A673 (cell line): ENCODE results near the gene TMEM229B. TPM values are rescaled to one million over a fixed set of nuclear protein-coding genes. Genes with fewer than 3 reads are reported as not detected.

ENCODE experiments used
- BruUV-seq: library from RNA; stranded (reverse); fragments of 400-500 nt; replicated peaks from 2 replicates; lab custom pipeline; 2021; lab: Mats Ljungman, UMichigan
- CTCF ChIA-PET: fragments of 300-600 bp; sonication (Branson Sonifier 250); formaldehyde crosslinking; loops from one replicate; lab custom pipeline; 2022; ENCODE audit warnings: antibody characterized with exemption; lab: Charles Lee
- POLR2A ChIA-PET: fragments of 300-600 bp; sonication (Branson Sonifier 250); formaldehyde crosslinking; loops from one replicate; lab custom pipeline; 2022; ENCODE audit warnings: antibody characterized with exemption; ENCODE audit not compliant: low non-redundant PET; lab: Charles Lee
- DNase-seq: peaks from one replicate; pipeline ENCODE4 v3.0.0-alpha.2; 2015; ENCODE audit warnings: low spot score
- H3K27ac ChIP-seq: fragments of 200-600 bp; sonication (generic); 2 replicates; pipeline ENCODE4 v1.5.1; 2016; ENCODE audit warnings: mixed run types, low read depth, mild to moderate bottlenecking, mixed read lengths, antibody characterized with exemption, low read length; ENCODE audit not compliant: poor library complexity, severe bottlenecking
- H3K27me3 ChIP-seq: fragments of 200-600 bp; sonication (generic); replicated peaks from 2 replicates; pipeline ENCODE4 v1.6.1; 2017; ENCODE audit warnings: mixed run types, low read depth, mild to moderate bottlenecking, mixed read lengths, antibody characterized with exemption, low read length; ENCODE audit not compliant: insufficient read depth, poor library complexity
- H3K36me3 ChIP-seq: fragments of 200-600 bp; sonication (generic); 2 replicates; pipeline ENCODE4 v1.6.1; 2016; ENCODE audit warnings: mixed run types, mild to moderate bottlenecking, mixed read lengths, antibody characterized with exemption, low read length; ENCODE audit not compliant: insufficient read depth, poor library complexity, severe bottlenecking
- H3K4me1 ChIP-seq: fragments of 200-600 bp; sonication (generic); 2 replicates; pipeline ENCODE4 v1.6.1; 2017; ENCODE audit warnings: mixed run types, mild to moderate bottlenecking, mixed read lengths, antibody characterized with exemption, low read length; ENCODE audit not compliant: insufficient read depth, poor library complexity, severe bottlenecking
- H3K4me3 ChIP-seq: fragments of 200-600 bp; sonication (generic); 2 replicates; pipeline ENCODE4 v1.5.1; 2016; ENCODE audit warnings: low read depth, mixed run types, mild to moderate bottlenecking, mixed read lengths, low read length; ENCODE audit not compliant: poor library complexity, severe bottlenecking
- H3K9me3 ChIP-seq: fragments of 200-600 bp; sonication (generic); 2 replicates; pipeline ENCODE4 v1.6.1; 2016; ENCODE audit warnings: mixed run types, low read depth, mild to moderate bottlenecking, mixed read lengths, antibody characterized with exemption, low read length; ENCODE audit not compliant: poor library complexity, severe bottlenecking
- CTCF ChIP-seq: fragments of 300-800, 200-600 bp; sonication (generic); conservative IDR thresholded peaks from 2 replicates; pipeline ENCODE4 v1.5.1; 2017; ENCODE audit warnings: low read depth, mild to moderate bottlenecking, antibody characterized with exemption, low read length, moderate library complexity, mixed read lengths
- EZH2 ChIP-seq: fragments of 200-600 bp; sonication (generic); IDR thresholded peaks from 2 replicates; pipeline ENCODE4 v1.6.1; 2017; ENCODE audit warnings: borderline replicate concordance, low read depth, mild to moderate bottlenecking, mixed read lengths, antibody characterized with exemption, low read length; ENCODE audit not compliant: poor library complexity, severe bottlenecking
- intact Hi-C: fragments of 100-400 bp; cut with micrococcal nuclease; formaldehyde crosslinking; loops from one replicate; pipeline ENCODE4 v1.10.0; 2022; ENCODE audit not compliant: unreplicated experiment
- total RNA-seq: library from RNA; stranded (reverse); gene quantifications from 2 replicates; pipeline ENCODE4 v1.2.3, GENCODE V29; 2021

Gene TMEM229B
- total RNA-seq, 1 experiment from 2014 or later: not detected

- no TSS peak for BruUV-seq
- CTCF ChIA-PET: interaction anchor here (0.6 kb wide), 1 partner anchor 1076 kb away, joined by 9 read pairs; no protein-coding TSS in a partner anchor
- Histone ChIP-seq H3K9me3 (no peaks in the 10 kb centered on the region), H3K27ac (no peak overlapping the region), H3K4me1 (no peaks in the 10 kb centered on the region), H3K4me3 (no peak overlapping the region), H3K36me3 (no peaks in the 10 kb centered on the region), H3K27me3 (no peaks in the 10 kb centered on the region)
- intact Hi-C loops: no loop called here
- TF ChIP-seq CTCF (no peak), EZH2 (no peak)
- POLR2A ChIA-PET: no interaction called here
- no peak for DNase-seq
Measured at GRCh38 chr14:67435603-67436002, 52.9 kb downstream of the TMEM229B start.

- no peaks in the 10 kb centered on the region for H3K36me3 ChIP-seq
- H3K9me3 ChIP-seq: no peaks in the 10 kb centered on the region
- no peak overlapping the region for H3K4me3 ChIP-seq
- no peaks in the 10 kb centered on the region for H3K4me1 ChIP-seq
- no peak overlapping the region for H3K27ac ChIP-seq
- CTCF ChIA-PET: interaction anchor here (0.8 kb wide), 1 partner anchor 139 kb away, joined by 3 read pairs; no protein-coding TSS in a partner anchor
- no peak for DNase-seq
- POLR2A ChIA-PET: no interaction called here
- no peaks in the 10 kb centered on the region for H3K27me3 ChIP-seq
- no TSS peak for BruUV-seq
- TF ChIP-seq EZH2 (no peak), CTCF (no peak)
- intact Hi-C loops: no loop called here
Measured at GRCh38 chr14:67432050-67432564, 56.4 kb downstream of the TMEM229B start.

GRCh38 chr14:67429510-67430205, 58.9 kb downstream of the TMEM229B start:
- H3K27ac ChIP-seq: no peak overlapping the region
- CTCF ChIA-PET: no interaction called here
- H3K4me3 ChIP-seq: no peak overlapping the region
- H3K9me3 ChIP-seq: no peaks in the 10 kb centered on the region
- H3K36me3 ChIP-seq: no peaks in the 10 kb centered on the region
- no peak for DNase-seq
- intact Hi-C loops: no loop called here
- POLR2A ChIA-PET: no interaction called here
- no peaks in the 10 kb centered on the region for H3K27me3 ChIP-seq
- TF ChIP-seq CTCF: no peak
- TF ChIP-seq EZH2: no peak
- BruUV-seq: no TSS peak
- no peaks in the 10 kb centered on the region for H3K4me1 ChIP-seq
